K562 (cell line): ENCODE data around the gene UQCC2. TPM values are rescaled to one million over a fixed set of nuclear protein-coding genes. Genes with fewer than 3 reads are reported as not detected.

Experiments used
- ATAC-seq: fragments of 200-7000 bp; cut with Tn5 transposase; 3 replicates; pipeline ENCODE4 v1.9.1; 2020; ENCODE audit warnings: moderate library complexity
- BruUV-seq: library from RNA; stranded (reverse); fragments of 400-500 nt; replicated peaks from 2 replicates; lab custom pipeline; 2021; lab: Mats Ljungman, UMichigan
- CTCF ChIA-PET: fragments of 300-600 bp; formaldehyde crosslinking; extraction: SDS; loops from one replicate; lab custom pipeline; 2021; ENCODE audit warnings: low intra/inter-chr PET ratio; lab: Yijun Ruan, JAX
- POLR2A ChIA-PET: fragments of 300-600, 350-650 bp; sonication (Branson Sonifier 250); formaldehyde crosslinking; extraction: SDS; loops from one replicate; lab custom pipeline; 2021; ENCODE audit warnings: antibody characterized with exemption, inconsistent platforms; lab: Yijun Ruan, JAX
- DNase-seq, 4 experiments: peaks; one replicate each; pipeline versions ENCODE4 v3.0.0 to v3.0.0-alpha.2; 2011 to 2018; ENCODE audit warnings: low spot score in 3 of 4, mixed read lengths in 3 of 4; ENCODE audit errors: extremely low read depth in 1 of 4
- FAIRE-seq: peaks from 2 replicates; lab custom pipeline; 2011; peaks lifted over from hg19 to GRCh38; lab: Jason Lieb, UNC
- H2AFZ ChIP-seq: 2 replicates; pipeline ENCODE4 v1.6.0; 2011; ENCODE audit warnings: low read depth, low read length, control low read depth, inconsistent platforms
- H3K27ac ChIP-seq: fragments of 200-600 bp; 3 replicates; pipeline ENCODE4 v1.8.0; 2011; ENCODE audit warnings: low read depth, mild to moderate bottlenecking, control low read depth, inconsistent platforms, low read length, moderate library complexity, mixed read lengths; ENCODE audit errors: extremely low read depth
- H3K27me3 ChIP-seq, 2 experiments: fragments of 300-600 bp in 1 of 2; 2 replicates in 1 of 2; 3 replicates in 1 of 2; pipeline versions ENCODE4 v1.6.0 to v1.8.0; 2011; ENCODE audit warnings: inconsistent platforms in 2 of 2, low read length in 2 of 2, mild to moderate bottlenecking in 1 of 2, mixed read lengths in 1 of 2, moderate library complexity in 1 of 2; ENCODE audit not compliant: control insufficient read depth in 2 of 2, insufficient read depth in 2 of 2
- H3K36me3 ChIP-seq: fragments of 300-600 bp; 3 replicates; pipeline ENCODE4 v1.8.0; 2011; ENCODE audit warnings: mild to moderate bottlenecking, low read length, inconsistent platforms; ENCODE audit not compliant: control insufficient read depth, insufficient read depth
- H3K4me1 ChIP-seq, 2 experiments: fragments of 200-600 bp in 1 of 2; replicated peaks in 1 of 2; 2 replicates in 1 of 2; 3 replicates in 1 of 2; pipeline versions ENCODE4 v1.5.1 to v1.8.0; 2011; ENCODE audit warnings: inconsistent platforms in 2 of 2, low read length in 2 of 2, mild to moderate bottlenecking in 1 of 2, mixed read lengths in 1 of 2, moderate library complexity in 1 of 2; ENCODE audit not compliant: control insufficient read depth in 2 of 2, insufficient read depth in 2 of 2
- H3K4me2 ChIP-seq: 2 replicates; pipeline ENCODE4 v1.6.1; 2011; ENCODE audit warnings: low read length, control low read depth, inconsistent platforms, mixed read lengths; ENCODE audit not compliant: insufficient read depth
- H3K4me3 ChIP-seq: fragments of 200-600 bp; sonication (generic), shearing (Covaris generic); 2 replicates; pipeline ENCODE4 v1.5.1; 2016; ENCODE audit warnings: control low read depth, inconsistent platforms
- H3K79me2 ChIP-seq: fragments of 200-600 bp; 3 replicates; pipeline ENCODE4 v1.8.0; 2011; ENCODE audit warnings: low read length, inconsistent platforms; ENCODE audit not compliant: control insufficient read depth, insufficient read depth
- H3K9ac ChIP-seq, 2 experiments: 2 replicates each; pipeline versions ENCODE4 v1.6.0 to v1.6.1; 2011; ENCODE audit warnings: low read depth in 2 of 2, low read length in 2 of 2, control low read depth in 1 of 2, inconsistent platforms in 1 of 2, mild to moderate bottlenecking in 1 of 2, mixed read lengths in 1 of 2; ENCODE audit not compliant: insufficient read depth in 1 of 2
- H3K9me1 ChIP-seq: one replicate; pipeline ENCODE4 v1.6.0; 2011; ENCODE audit warnings: inconsistent platforms, mild to moderate bottlenecking, low read length, moderate library complexity; ENCODE audit not compliant: control insufficient read depth, insufficient read depth
- H3K9me3 ChIP-seq: replicated peaks from 2 replicates; pipeline ENCODE4 v1.5.1; 2011; ENCODE audit warnings: low read depth, low read length, inconsistent platforms; ENCODE audit not compliant: control insufficient read depth, insufficient read depth
- H4K20me1 ChIP-seq: replicated peaks from 2 replicates; pipeline ENCODE4 v1.6.1; 2011; ENCODE audit warnings: low read length, inconsistent platforms, mixed read lengths; ENCODE audit not compliant: control insufficient read depth, insufficient read depth
- HEY1 ChIP-seq: fragments of 250-450 bp; sonication (Bioruptor Pico); IDR thresholded peaks from 2 replicates; pipeline ENCODE4 v1.5.0; 2020; ENCODE audit warnings: mild to moderate bottlenecking, moderate library complexity, borderline replicate concordance
- NCOA2 ChIP-seq, 2 experiments: fragments of 450-650 bp; IDR thresholded peaks; 2 replicates each; pipeline ENCODE4 v1.6.1; 2018; ENCODE audit warnings: mild to moderate bottlenecking in 2 of 2, moderate library complexity in 1 of 2; ENCODE audit not compliant: partially characterized antibody in 2 of 2
- ZNF384 ChIP-seq: IDR thresholded peaks from 2 replicates; pipeline ENCODE4 v1.6.1; 2012; ENCODE audit warnings: low read depth, low read length, improper control_type of control experiment
- WGBS: fragments of 100-300 bp; shearing (Covaris generic); methylation state at CpG from one replicate; pipeline ENCODE4 v1.1.6; 2016; ENCODE audit warnings: low coverage, mixed read lengths; ENCODE audit not compliant: insufficient coverage; ENCODE audit errors: missing lambda C conversion rate; 5-methylcytosine and 5-hydroxymethylcytosine counted together
- in situ Hi-C: fragments of 300-500 bp; cut with MboI; formaldehyde crosslinking; loops from 4 replicates; pipeline ENCODE4 v1.15.0; 2018; ENCODE audit warnings: inconsistent platforms, mixed read lengths
- intact Hi-C: fragments of 100-400 bp; cut with micrococcal nuclease; formaldehyde crosslinking; loops from 2 replicates; pipeline ENCODE4 v1.14.2; 2022
- polyA plus RNA-seq, 8 experiments: library from polyadenylated mRNA; depleted of rRNA in 4 of 8; stranded (reverse) in 5 of 8; unstranded in 3 of 8; fragments of >200 nt; fragmentation: Nextera tagmentation in 2 of 8; fragmentation: Illumina TruSeq in 1 of 8; extraction: Ambion mirVana in 2 of 8; extraction: Trizol in 1 of 8; gene quantifications; 2 replicates each; pipeline versions ENCODE4 v1.2.1 to v1.2.3, GENCODE V29; 2011 to 2014; ENCODE audit warnings: inconsistent platforms in 1 of 8, missing spikeins in 1 of 8
- total RNA-seq, 7 experiments: library from RNA; depleted of rRNA in 6 of 7; stranded (reverse); fragments of >200 nt in 6 of 7; fragmentation: Illumina TruSeq in 2 of 7; extraction: Trizol in 2 of 7; gene quantifications; 2 replicates each; pipeline versions ENCODE4 v1.2.1 to v1.2.3, GENCODE V29; 2011 to 2021; ENCODE audit warnings: low replicate concordance in 1 of 7
- TF ChIP-seq, protein P1 (sequence below): fragments of 450-650 bp; IDR thresholded peaks from 2 replicates; pipeline ENCODE4 v1.6.1; 2016; ENCODE audit warnings: mild to moderate bottlenecking

The UQCC2 gene
- total and polyA plus RNA-seq, 9 of the 15 experiments (the other 6 are each of a cell fraction or from before 2014, with no cell fraction given): 58.5 to 927 (median 158) TPM

GRCh38 chr6:33717934-33718455 lies 6.5 kb upstream of the UQCC2 start:
- intact Hi-C loops (no loop called here), in situ Hi-C loops (no loop called here)
- WGBS: 2% methylated on average over 4 of the region's 6 CpGs

More at GRCh38 chr6:33717934-33718455, 6.5 kb upstream of the UQCC2 start:
- ATAC-seq: no peak
- no peaks in the 10 kb centered on the region for H3K79me2 ChIP-seq
- H3K4me2 ChIP-seq: no peak overlapping the region
- no peaks in the 10 kb centered on the region for H3K36me3 ChIP-seq
- H3K4me3 ChIP-seq: no peak overlapping the region
- no peak overlapping the region for H3K9ac ChIP-seq
- no TSS peak for BruUV-seq
- no peak for DNase-seq
- peaks cover 31 to 59% of the 10 kb centered on the region in 2 experiments for H3K27me3 ChIP-seq
- TF ChIP-seq ZNF384 (no peak), HEY1 (no peak), NCOA2 (IDR thresholded peaks at IDR 0.05; ENCODE audit: partially characterized antibody in 2 of 2) (no peak)
- TF ChIP-seq, protein P1, sequence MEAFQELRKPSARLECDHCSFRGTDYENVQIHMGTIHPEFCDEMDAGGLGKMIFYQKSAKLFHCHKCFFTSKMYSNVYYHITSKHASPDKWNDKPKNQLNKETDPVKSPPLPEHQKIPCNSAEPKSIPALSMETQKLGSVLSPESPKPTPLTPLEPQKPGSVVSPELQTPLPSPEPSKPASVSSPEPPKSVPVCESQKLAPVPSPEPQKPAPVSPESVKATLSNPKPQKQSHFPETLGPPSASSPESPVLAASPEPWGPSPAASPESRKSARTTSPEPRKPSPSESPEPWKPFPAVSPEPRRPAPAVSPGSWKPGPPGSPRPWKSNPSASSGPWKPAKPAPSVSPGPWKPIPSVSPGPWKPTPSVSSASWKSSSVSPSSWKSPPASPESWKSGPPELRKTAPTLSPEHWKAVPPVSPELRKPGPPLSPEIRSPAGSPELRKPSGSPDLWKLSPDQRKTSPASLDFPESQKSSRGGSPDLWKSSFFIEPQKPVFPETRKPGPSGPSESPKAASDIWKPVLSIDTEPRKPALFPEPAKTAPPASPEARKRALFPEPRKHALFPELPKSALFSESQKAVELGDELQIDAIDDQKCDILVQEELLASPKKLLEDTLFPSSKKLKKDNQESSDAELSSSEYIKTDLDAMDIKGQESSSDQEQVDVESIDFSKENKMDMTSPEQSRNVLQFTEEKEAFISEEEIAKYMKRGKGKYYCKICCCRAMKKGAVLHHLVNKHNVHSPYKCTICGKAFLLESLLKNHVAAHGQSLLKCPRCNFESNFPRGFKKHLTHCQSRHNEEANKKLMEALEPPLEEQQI: no peak
- FAIRE-seq: no peak
- ChIA-PET POLR2A (no interaction called here), CTCF (no interaction called here)
- no peak overlapping the region for H2AFZ ChIP-seq
- no peaks in the 10 kb centered on the region for H3K9me1 ChIP-seq
- H4K20me1 ChIP-seq: no peaks in the 10 kb centered on the region
- no peaks in the 10 kb centered on the region for H3K9me3 ChIP-seq
- no peak overlapping the region for H3K27ac ChIP-seq
- H3K4me1 ChIP-seq: no peaks in the 10 kb centered on the region; a peak in 1 of 5 replicates
